ENCODE measurements around the gene STX17.
"Not testable (repeated sequence)": the region's sequence is repeated elsewhere in the genome, so short reads cannot be mapped to it uniquely, and the experiment has no call there.

STX17 gene

GRCh38 chr9:99966716-99967115 lies 60.3 kb downstream of the STX17 start:
- in situ Hi-C loops (cut with HindIII; ENCODE audit: low sequenced_read_pairs): no loop called here

DNA sequence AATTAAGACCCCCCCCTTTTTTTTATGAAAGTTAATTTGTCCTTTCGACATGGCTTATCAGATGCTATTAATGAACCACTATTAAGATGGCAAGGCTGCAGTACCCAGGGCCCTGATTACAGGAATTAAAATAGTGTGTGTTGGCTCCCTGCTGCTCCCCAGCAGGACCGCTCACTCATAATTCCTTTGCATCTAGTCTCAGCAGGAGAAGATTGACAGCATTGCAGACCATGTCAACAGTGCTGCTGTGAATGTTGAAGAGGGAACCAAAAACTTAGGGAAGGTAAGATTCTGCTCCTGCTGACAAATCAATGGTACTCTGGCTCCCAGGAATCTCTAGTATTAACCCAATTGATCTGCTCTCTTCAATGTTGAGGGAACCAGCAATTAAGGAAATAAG lies 61.0 kb downstream of the STX17 start:
- in situ Hi-C loops (cut with HindIII; ENCODE audit: low sequenced_read_pairs): no loop called here

DNA sequence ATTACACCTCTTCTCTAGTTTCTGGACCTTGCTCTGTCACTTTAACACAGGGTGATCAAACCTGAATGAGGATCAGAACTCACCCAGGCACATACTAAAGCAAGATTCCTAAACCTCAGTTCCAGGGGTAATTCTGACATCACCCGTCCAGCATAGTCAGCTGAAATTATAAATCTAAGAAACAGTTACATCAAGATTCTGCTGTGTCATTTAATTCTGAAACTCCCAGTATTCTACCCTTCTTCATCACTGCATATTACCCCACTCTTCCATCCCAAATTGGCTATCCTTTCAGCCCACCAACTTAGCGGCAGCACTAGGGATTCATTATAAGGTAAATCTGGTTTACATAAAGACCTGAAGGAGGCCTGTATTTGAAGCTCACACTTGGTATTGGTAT lies 64.0 kb downstream of the STX17 start:
- in situ Hi-C loops (cut with HindIII; ENCODE audit: low sequenced_read_pairs): no loop called here

DNA sequence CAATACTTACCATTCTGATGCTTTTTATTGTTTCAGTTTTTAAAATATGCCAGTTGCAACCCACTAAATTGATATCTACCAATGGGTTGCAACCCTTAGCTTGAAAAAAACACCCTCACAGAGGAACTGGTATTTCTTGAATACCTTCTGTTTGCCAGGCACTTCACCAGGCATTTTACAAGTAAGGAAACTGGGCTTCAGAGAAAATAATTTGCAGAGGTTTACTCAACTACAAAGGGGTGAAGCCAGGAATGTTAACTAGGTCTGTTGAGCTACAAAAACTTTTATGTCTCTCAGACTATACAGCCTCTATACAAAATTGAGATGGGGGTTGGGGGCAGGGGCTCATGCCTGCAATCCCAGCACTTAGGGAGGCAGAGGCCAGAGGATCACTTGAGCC lies 65.0 kb downstream of the STX17 start:
- in situ Hi-C loops (cut with HindIII; ENCODE audit: low sequenced_read_pairs): no loop called here

DNA sequence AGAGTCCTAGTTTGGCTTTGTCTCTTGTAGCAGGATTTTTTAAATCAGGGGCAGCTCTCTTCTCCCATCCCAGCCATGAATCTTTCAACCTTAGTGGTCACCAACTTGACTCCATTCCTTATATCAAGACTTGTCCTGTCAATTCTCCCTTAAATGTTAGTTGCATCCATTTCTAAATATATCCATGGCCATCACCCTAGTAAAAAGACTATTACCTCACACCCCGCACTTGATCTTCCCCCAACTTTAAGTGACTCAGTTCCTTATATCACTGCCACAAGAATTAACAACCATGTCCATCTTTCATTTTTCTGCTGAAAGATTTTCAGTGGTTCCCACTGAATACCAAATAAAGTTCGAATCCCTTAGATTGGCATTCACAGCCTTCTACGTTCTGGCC lies 67.0 kb downstream of the STX17 start:
- in situ Hi-C loops (cut with HindIII; ENCODE audit: low sequenced_read_pairs): no loop called here

- in situ Hi-C loops (cut with HindIII; ENCODE audit: low sequenced_read_pairs): no loop called here
Observed at GRCh38 chr9:99977033-99977792, 70.8 kb downstream of the STX17 start.

GRCh38 chr9:99978221-99978620 lies 71.8 kb downstream of the STX17 start:
- in situ Hi-C loops (cut with HindIII; ENCODE audit: low sequenced_read_pairs): no loop called here

- in situ Hi-C loops (cut with HindIII; ENCODE audit: low sequenced_read_pairs): no loop called here
Observed at GRCh38 chr9:99980598-99980997, 74.1 kb downstream of the STX17 start.

DNA sequence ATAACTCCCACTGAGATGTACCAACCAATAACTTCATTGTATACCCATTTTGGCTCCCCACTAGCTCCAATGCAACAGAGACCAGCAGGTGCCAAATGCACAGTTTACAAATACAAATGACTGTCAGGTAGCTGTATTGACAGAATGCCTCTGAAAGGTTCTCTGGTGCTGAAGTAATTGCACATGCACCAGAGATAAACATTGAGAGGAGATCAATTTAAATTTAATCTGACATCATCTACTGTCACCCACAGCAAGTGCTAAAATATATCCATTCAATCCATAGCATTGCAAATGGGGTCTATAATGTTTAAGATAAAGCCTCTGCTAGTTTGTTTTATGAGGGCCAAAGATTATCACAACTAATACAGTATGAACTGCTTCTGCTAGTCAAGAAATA lies 80.2 kb downstream of the STX17 start:
- in situ Hi-C loops (cut with HindIII; ENCODE audit: low sequenced_read_pairs): no loop called here

DNA sequence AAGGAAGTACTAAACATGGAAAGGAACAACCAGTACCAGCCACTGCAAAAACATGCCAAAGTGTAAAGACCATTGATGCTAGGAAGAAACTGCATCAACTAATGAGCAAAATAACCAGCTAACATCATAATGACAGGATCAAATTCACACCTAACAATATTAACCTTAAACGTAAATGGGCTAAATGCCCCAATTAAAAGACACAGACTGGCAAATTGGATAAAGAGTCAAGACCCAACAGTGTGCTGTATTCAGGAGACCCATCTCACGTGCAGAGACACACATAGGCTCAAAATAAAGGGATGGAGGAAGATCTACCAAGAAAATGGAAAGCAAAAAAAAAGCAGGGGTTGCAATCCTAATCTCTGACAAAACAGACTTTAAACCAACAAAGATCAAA lies 84.1 kb downstream of the STX17 start:
- in situ Hi-C loops (cut with HindIII; ENCODE audit: low sequenced_read_pairs): not testable (repeated sequence)

GRCh38 chr9:99998266-99998665 lies 91.8 kb downstream of the STX17 start:
- in situ Hi-C loops (cut with HindIII; ENCODE audit: low sequenced_read_pairs): no loop called here

GRCh38 chr9:99998866-99999265 lies 92.4 kb downstream of the STX17 start:
- in situ Hi-C loops (cut with HindIII; ENCODE audit: low sequenced_read_pairs): no loop called here

GRCh38 chr9:99999797-100000196 lies 93.3 kb downstream of the STX17 start:
- in situ Hi-C loops (cut with HindIII; ENCODE audit: low sequenced_read_pairs): no loop called here

DNA sequence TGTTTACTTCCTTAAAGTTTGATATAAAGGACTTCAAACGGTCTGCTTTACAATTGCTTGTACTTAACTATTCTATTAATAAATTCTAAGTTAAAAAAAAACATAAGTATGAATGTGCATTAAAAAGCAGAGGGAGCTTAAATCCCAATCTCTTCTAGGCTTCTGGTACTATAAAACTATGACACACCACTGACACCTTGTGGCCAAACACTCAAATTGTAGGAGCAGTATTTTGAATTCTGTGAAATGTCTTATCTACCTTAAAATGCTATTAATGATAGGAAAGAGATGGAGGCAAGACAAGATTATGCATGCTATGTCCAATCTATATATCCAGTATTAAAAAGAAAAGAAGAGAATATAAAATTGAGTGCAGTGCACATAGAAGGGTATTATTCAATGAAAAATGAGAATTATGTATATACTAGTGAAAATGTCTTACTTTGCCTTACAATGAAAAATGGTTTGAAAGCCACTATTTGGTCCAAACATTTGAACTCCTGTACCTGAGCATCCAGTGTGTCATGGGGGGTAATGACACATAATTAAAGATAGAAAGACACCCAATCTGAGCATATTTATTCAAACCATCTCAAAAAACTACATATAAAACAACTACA lies 104.7 kb downstream of the STX17 start:
- in situ Hi-C loops (cut with HindIII; ENCODE audit: low sequenced_read_pairs): no loop called here

DNA sequence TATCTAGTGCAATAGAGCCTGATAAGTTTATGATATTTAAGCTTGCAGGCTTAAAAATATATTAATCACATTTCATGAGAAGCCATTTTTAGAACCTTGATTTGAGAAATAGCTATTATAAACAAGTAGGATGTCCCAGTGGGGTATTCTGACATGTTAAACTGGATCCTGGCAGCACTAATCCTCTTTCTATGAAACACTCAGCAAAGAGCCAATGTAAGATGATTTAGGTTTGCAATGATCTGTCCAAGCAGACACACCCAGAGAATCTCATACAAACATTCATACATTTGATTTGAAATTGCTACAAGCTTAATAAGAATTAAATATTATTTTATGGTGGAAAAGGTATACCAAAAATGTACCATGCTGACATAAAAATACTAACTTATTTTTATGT lies 105.8 kb downstream of the STX17 start:
- in situ Hi-C loops (cut with HindIII; ENCODE audit: low sequenced_read_pairs): no loop called here

DNA sequence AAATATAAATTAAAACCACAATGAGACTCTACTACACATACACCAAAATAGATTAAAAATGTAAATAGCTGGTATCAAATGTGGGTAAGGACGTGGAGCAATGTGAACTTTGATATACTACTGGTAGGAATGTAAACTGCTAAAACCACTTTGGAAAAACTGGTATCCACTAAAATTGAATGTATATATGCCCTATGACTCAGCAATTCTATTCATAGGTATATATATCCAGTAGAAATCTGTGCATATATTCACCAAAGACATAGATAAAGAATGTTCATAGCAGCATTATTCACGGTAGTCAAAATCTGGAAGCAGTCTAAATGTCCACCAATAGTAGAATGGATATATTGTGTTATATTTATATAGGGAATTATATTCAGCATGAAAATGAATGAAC lies 107.1 kb downstream of the STX17 start:
- in situ Hi-C loops (cut with HindIII; ENCODE audit: low sequenced_read_pairs): no loop called here

DNA sequence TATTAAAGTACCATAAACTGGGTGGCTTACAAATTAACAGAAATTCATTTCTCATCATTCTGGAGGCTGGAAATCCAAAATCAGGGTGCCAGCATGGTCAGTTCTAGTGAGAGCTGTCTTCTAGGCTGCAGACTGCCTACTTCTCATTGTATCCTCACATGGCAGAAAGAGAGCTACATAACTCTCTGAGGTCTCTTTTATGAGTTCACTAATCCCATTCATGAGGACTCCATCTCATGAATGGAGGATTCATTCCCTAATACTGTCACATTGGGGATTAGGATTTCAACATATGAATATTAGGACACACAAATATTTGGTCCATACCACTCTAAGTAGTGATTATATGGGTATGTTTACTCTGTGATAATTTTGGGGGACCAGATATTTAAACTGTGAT lies 108.4 kb downstream of the STX17 start:
- in situ Hi-C loops (cut with HindIII; ENCODE audit: low sequenced_read_pairs): no loop called here

DNA sequence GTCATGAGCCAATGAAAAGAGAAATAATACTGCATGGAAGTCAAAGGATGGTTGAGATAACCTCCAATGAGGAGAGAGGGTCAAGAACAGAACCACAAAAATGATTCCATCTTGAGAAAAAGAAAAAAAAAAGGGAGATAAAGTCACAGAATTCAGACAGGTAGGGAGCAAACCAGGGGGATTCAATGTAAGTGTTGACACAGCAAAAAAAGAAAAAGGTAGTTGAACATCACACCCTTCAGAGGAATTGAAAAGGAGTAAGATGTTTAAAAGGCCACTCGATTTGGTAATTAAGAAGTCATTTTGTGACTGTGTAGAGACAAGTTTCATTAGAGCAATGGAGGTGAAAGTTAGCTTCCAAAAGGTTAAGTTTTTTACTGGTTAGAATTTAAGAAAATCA lies 113.1 kb downstream of the STX17 start:
- in situ Hi-C loops (cut with HindIII; ENCODE audit: low sequenced_read_pairs): no loop called here
